ENCODE measurements around the gene DIP2B. TPM values are rescaled to one million over a fixed set of nuclear protein-coding genes. Genes with fewer than 3 reads are reported as not detected.

DIP2B gene
- total RNA-seq, 4 donors from 2014 or later = 31.1 to 57.2 (median 46.5) TPM

DNA sequence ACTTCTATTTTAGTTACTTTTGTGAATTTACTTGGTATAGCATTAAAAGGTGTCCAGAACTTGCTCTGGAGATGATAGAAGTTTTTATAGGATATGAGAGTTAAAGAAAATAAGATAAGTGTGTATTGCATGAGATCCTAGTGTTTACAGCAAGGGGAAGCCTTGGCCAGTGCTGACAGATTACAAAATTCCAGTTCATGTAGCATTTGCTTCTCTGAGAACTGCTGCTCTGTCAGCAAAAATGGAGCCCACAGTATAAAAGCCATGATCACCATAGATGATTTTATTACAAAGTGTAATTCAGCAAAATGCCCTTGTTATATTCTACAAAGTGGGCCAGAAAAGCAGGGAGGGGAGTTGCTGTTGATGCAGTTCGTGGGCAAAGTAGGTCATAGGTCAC lies 219.1 kb downstream of the DIP2B start:
- Histone ChIP-seq H3K9me3 (no peaks in the 10 kb centered on the region), H3K4me1 (peaks cover 0 to 2% (median 0%) of the 10 kb centered on the region in 3 donors), H3K36me3 (peaks cover 20 to 100% (median 22%) of the 10 kb centered on the region in 3 donors), H3K27ac (no peak overlapping the region), H3K27me3 (no peaks in the 10 kb centered on the region), H3K4me3 (no peak overlapping the region)
- TF ChIP-seq, protein P1, sequence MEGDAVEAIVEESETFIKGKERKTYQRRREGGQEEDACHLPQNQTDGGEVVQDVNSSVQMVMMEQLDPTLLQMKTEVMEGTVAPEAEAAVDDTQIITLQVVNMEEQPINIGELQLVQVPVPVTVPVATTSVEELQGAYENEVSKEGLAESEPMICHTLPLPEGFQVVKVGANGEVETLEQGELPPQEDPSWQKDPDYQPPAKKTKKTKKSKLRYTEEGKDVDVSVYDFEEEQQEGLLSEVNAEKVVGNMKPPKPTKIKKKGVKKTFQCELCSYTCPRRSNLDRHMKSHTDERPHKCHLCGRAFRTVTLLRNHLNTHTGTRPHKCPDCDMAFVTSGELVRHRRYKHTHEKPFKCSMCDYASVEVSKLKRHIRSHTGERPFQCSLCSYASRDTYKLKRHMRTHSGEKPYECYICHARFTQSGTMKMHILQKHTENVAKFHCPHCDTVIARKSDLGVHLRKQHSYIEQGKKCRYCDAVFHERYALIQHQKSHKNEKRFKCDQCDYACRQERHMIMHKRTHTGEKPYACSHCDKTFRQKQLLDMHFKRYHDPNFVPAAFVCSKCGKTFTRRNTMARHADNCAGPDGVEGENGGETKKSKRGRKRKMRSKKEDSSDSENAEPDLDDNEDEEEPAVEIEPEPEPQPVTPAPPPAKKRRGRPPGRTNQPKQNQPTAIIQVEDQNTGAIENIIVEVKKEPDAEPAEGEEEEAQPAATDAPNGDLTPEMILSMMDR (IDR thresholded peaks at IDR 0.05) = no peak
- no peak for TF ChIP-seq POLR2A (IDR thresholded peaks at IDR 0.05)
- DNase-seq = no peak
- whole genome bisulfite sequencing, 2 donors = 67 to 89% methylated on average over 1 of the region's 1 CpG
- intact Hi-C loops (cut with DNase I) = no loop called here

DNA sequence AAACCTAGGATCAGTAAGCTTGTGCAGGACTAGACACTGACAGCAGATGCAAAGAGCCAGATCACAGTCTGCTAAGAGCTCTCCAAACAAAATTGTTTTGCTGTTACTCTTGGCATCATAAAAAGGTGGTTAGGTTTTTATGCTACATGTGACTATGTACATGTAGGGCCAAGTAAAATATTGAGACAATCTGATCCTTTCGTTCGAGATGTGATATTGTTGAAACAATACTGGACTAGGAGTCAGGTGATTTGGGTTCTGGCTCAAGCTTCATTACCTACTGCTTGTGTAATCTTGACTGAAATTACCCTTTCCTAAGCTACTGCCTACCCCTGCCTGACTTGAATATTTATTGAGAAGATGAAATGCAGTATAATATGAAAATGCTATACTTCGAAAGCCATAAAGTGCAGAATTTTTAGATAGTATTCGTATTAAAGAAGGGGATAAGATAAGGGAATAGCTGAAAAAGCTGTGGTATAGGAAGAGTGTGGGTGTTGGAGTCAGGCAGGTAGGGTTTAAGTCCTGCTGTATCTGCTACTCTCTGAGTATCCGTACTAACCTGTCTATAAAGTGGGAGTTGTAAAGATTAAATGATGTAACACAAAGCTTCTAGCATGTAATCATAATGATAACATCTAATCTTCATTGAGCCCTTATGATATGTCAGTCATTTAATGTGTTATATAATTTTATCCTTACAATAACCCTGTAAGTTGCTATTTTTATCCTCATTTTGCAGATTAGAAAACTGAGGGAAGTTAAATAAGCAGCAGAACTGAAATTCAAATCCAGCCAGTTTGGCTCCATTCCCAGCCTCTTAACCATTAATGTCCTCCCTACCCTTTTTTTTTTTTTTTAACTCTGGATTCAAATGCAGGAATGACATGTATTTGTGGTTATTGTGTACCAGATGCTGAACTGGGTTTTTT lies 220.5 kb downstream of the DIP2B start:
- intact Hi-C loops (cut with DNase I) = no loop called here
- Histone ChIP-seq H3K36me3 (peaks cover 24 to 100% (median 30%) of the 10 kb centered on the region in 3 donors), H3K4me3 (no peak overlapping the region), H3K27me3 (no peaks in the 10 kb centered on the region), H3K9me3 (no peaks in the 10 kb centered on the region), H3K4me1 (no peaks in the 10 kb centered on the region), H3K27ac (no peak overlapping the region)
- TF ChIP-seq, protein P1 (IDR thresholded peaks at IDR 0.05) = no peak
- TF ChIP-seq POLR2A (IDR thresholded peaks at IDR 0.05) = no peak
- DNase-seq = no peak
- 79 to 87% methylated on average over 5 of the region's 5 CpGs for WGBS, 2 donors

DNA sequence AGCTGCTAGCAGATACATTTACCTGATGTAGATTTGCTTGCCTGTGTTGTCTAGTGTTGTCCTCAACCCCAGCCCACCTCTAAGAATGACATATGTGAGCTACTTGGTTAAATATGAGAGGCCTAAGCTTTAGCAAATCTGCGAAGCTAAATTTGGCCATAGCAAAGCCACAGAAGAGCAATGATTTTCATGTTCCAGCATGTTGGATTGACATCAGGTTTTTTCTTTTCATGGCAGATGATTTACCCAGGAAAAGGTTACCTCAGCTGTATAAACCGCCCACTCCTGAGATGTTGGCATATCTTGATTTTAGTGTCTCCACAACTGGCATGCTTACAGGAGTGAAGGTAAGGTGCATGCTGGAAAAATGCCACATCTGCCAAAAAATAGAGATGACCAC lies 222.7 kb downstream of the DIP2B start:
- intact Hi-C loops (cut with DNase I) = no loop called here
- Histone ChIP-seq H3K4me3 (no peak overlapping the region), H3K9me3 (no peaks in the 10 kb centered on the region), H3K4me1 (no peaks in the 10 kb centered on the region), H3K27ac (no peak overlapping the region), H3K36me3 (peaks cover 26 to 100% (median 32%) of the 10 kb centered on the region in 3 donors), H3K27me3 (no peaks in the 10 kb centered on the region)
- TF ChIP-seq, protein P1 (IDR thresholded peaks at IDR 0.05) = no peak
- TF ChIP-seq POLR2A (IDR thresholded peaks at IDR 0.05) = no peak
- WGBS, 2 donors = 45 to 57% methylated on average over 2 of the region's 2 CpGs
- no peak for DNase-seq

DNA sequence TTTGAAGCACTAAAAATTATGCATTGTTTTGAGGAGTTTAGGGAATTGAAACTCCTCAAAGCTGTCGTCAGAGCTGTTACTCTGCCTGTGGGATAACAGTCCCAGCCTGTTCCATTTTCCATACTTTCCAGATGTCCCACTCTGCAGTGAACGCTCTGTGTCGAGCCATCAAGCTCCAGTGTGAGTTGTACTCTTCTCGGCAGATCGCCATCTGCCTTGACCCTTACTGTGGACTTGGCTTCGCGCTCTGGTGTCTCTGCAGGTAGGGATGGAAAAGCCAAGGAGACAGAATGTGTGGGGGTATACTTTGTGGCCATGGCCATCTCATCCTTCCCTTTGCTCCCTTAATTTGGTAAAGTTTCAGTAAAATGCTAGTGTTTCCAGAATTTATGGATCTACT lies 223.6 kb downstream of the DIP2B start:
- WGBS, 2 donors = 81 to 91% methylated on average over 7 of the region's 7 CpGs
- no peak for DNase-seq

DNA sequence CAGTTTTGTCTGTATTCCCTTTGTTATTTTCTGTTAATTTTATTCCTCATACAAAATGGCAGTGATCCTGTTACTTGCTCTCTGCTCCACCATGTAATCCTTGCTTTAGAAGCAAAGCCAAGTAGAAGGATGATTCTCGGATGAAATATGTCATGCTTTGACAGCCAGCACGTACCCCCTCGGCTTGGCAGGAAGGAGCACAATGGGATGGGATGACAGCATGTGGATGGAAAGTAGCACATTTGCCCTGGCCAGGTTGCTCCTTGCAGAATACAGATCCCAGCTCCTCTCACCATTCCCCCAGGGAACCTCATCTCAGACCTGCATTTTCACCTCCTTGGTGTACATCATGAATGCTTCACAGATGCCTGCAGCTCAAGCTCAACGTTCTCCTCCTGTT lies 224.1 kb downstream of the DIP2B start:
- Histone ChIP-seq H3K4me3 (no peak overlapping the region), H3K27ac (no peak overlapping the region), H3K36me3 (peaks cover 22 to 100% (median 26%) of the 10 kb centered on the region in 3 donors), H3K27me3 (no peaks in the 10 kb centered on the region), H3K9me3 (no peaks in the 10 kb centered on the region), H3K4me1 (no peaks in the 10 kb centered on the region)
- TF ChIP-seq POLR2A (IDR thresholded peaks at IDR 0.05) = no peak
- TF ChIP-seq, protein P1 (IDR thresholded peaks at IDR 0.05) = no peak
- no peak for DNase-seq
- intact Hi-C loops (cut with DNase I) = no loop called here
- 72 to 79% methylated on average over 4 of the region's 4 CpGs for WGBS, 2 donors

More for the DNA sequence above, 223.6 kb downstream of the DIP2B start:
- Histone ChIP-seq H3K4me1 (no peaks in the 10 kb centered on the region), H3K27me3 (no peaks in the 10 kb centered on the region), H3K4me3 (no peak overlapping the region), H3K27ac (no peak overlapping the region), H3K9me3 (no peaks in the 10 kb centered on the region), H3K36me3 (peaks cover 22 to 100% (median 28%) of the 10 kb centered on the region in 3 donors)
- intact Hi-C loops (cut with DNase I) = no loop called here
- TF ChIP-seq, protein P1 (IDR thresholded peaks at IDR 0.05) = no peak
- TF ChIP-seq POLR2A (IDR thresholded peaks at IDR 0.05) = no peak
